Glutamatergic neuron (in vitro differentiated cells): Measurements from ENCODE around the gene EPHA3. TPM values are rescaled to one million over a fixed set of nuclear protein-coding genes. Genes with fewer than 3 reads are reported as not detected.

Source experiments
- DNase-seq: peaks from one replicate; pipeline ENCODE4 v3.0.0; 2022
- H3K27ac Mint-ChIP-seq: one replicate; pipeline ENCODE4 v1.8.0; 2020; ENCODE audit warnings: mild to moderate bottlenecking, mixed read lengths, inconsistent platforms; ENCODE audit not compliant: unreplicated experiment
- H3K27me3 Mint-ChIP-seq: one replicate; pipeline ENCODE4 v1.8.0; 2020; ENCODE audit warnings: mild to moderate bottlenecking, moderate library complexity, mixed read lengths, inconsistent platforms; ENCODE audit not compliant: unreplicated experiment
- H3K36me3 Mint-ChIP-seq: one replicate; pipeline ENCODE4 v1.8.0; 2020; ENCODE audit warnings: mild to moderate bottlenecking, mixed read lengths, inconsistent platforms; ENCODE audit not compliant: unreplicated experiment
- H3K4me1 Mint-ChIP-seq: one replicate; pipeline ENCODE4 v1.8.0; 2020; ENCODE audit warnings: mild to moderate bottlenecking, low read depth, mixed read lengths, inconsistent platforms; ENCODE audit not compliant: unreplicated experiment
- H3K4me3 Mint-ChIP-seq: one replicate; pipeline ENCODE4 v1.8.0; 2020; ENCODE audit warnings: mild to moderate bottlenecking, mixed read lengths, inconsistent platforms; ENCODE audit not compliant: unreplicated experiment
- H3K9me3 Mint-ChIP-seq: one replicate; pipeline ENCODE4 v1.8.0; 2020; ENCODE audit warnings: mild to moderate bottlenecking, moderate library complexity, mixed read lengths, inconsistent platforms; ENCODE audit not compliant: unreplicated experiment
- total RNA-seq: library from RNA; stranded (reverse); fragmentation: NEBNext Ultra II Directional; extraction: Animal tissue kit (Norgen Biotek cat#: 25700); gene quantifications from one replicate; pipeline ENCODE4 v1.2.1, GENCODE V29; 2021; ENCODE audit not compliant: unreplicated experiment
- TF ChIP-seq, protein P1 (sequence below): fragments of 200-600 bp; sonication (generic); IDR thresholded peaks from one replicate; pipeline ENCODE4 v1.5.0; 2021; ENCODE audit not compliant: partially characterized antibody, unreplicated experiment

Gene EPHA3
- total RNA-seq, 1 donor from 2014 or later = 9.9 TPM

DNA sequence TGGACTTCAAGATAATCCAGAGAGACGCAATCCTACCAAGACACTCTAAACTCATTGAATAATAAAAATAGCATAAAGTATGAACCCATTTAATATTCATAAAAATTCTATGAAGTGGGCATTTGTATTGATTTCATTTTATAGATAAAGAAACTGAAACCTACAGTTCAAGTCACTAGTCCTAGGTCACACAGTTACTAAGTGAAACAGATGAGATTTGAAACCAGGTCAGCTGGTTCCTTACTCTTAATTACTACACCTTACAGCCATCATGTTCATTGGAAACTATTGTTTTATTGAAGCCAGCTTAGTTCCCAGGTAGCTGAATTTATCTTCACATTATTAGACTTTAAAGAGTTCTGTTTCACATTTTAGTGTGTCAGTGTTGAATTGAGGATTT lies 158.7 kb downstream of the EPHA3 start:
- no peak overlapping the region for H3K4me3 Mint-ChIP-seq
- H3K27ac Mint-ChIP-seq = no peak overlapping the region
- peaks cover 4% of the 10 kb centered on the region for H3K9me3 Mint-ChIP-seq
- DNase-seq = no peak
- TF ChIP-seq, protein P1, sequence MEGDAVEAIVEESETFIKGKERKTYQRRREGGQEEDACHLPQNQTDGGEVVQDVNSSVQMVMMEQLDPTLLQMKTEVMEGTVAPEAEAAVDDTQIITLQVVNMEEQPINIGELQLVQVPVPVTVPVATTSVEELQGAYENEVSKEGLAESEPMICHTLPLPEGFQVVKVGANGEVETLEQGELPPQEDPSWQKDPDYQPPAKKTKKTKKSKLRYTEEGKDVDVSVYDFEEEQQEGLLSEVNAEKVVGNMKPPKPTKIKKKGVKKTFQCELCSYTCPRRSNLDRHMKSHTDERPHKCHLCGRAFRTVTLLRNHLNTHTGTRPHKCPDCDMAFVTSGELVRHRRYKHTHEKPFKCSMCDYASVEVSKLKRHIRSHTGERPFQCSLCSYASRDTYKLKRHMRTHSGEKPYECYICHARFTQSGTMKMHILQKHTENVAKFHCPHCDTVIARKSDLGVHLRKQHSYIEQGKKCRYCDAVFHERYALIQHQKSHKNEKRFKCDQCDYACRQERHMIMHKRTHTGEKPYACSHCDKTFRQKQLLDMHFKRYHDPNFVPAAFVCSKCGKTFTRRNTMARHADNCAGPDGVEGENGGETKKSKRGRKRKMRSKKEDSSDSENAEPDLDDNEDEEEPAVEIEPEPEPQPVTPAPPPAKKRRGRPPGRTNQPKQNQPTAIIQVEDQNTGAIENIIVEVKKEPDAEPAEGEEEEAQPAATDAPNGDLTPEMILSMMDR = no peak
- peaks cover 16% of the 10 kb centered on the region for H3K4me1 Mint-ChIP-seq
- H3K36me3 Mint-ChIP-seq = no peaks in the 10 kb centered on the region
- H3K27me3 Mint-ChIP-seq = peaks cover 5% of the 10 kb centered on the region

DNA sequence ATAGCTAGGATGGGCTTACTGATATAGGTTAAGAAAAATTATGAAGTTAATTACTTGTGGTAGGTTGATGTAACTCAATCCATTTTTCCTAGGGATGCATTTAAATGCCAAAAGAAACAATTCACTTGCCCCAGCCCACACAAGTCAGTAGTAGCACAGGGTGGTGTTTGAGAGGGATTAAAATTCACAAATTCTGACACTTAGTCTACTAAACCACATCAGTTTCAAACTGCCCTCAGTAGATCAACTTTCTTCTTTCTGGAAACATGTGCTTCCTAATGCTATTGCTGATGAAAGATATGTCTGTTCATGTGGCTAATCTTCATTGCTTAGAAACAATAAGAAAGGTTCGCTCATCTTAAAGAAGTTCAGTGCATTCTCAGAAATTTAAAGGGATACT lies 160.6 kb downstream of the EPHA3 start:
- peaks cover 4% of the 10 kb centered on the region for H3K27me3 Mint-ChIP-seq
- DNase-seq = no peak
- no peak overlapping the region for H3K27ac Mint-ChIP-seq
- peaks cover 9% of the 10 kb centered on the region for H3K4me1 Mint-ChIP-seq
- TF ChIP-seq, protein P1 = no peak
- H3K9me3 Mint-ChIP-seq = peaks cover 4% of the 10 kb centered on the region
- H3K4me3 Mint-ChIP-seq = no peak overlapping the region
- no peaks in the 10 kb centered on the region for H3K36me3 Mint-ChIP-seq

DNA sequence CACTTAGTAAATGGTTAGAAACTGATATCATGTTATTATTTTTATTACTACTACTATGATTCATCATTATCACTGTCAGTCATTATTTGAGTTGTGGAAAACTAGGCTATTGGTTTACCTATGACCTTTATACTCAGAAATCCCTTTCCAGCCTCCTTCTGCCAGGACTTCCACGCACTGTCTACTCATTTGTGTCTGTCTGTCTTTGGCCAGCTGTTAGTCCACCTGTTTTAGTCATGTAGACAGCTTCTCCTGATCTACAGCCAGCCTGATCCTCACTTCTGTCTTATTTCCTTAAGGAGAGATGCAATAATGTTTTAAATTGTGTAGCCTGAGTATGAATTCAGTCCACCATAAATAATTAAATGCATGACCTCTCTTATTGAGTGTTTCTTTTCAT lies 162.8 kb downstream of the EPHA3 start:
- peaks cover 3% of the 10 kb centered on the region for H3K9me3 Mint-ChIP-seq
- H3K27ac Mint-ChIP-seq = peak overlapping the region; percentile 13
- TF ChIP-seq, protein P1 = no peak
- peaks cover 3% of the 10 kb centered on the region for H3K27me3 Mint-ChIP-seq
- H3K4me1 Mint-ChIP-seq = peaks cover 8% of the 10 kb centered on the region
- no peak for DNase-seq
- H3K36me3 Mint-ChIP-seq = no peaks in the 10 kb centered on the region
- H3K4me3 Mint-ChIP-seq = no peak overlapping the region

DNA sequence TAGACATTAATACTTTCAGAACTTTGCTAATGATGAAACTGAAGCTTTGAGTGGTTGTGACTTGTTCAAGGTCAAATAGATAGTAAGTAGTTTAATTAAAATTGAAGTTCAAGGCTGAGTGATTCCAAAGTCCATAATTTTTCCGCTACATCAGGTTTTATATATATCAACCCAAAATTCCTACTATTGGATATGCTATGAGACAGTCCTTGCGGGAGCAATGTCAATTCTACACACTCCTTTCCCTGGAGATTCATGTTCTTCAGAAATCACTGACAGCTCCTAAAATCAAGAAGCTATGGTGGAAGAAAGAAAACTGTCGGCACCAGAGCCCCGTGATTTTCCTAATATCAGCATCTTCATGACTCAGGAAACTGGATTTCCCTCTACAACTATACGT lies 167.6 kb downstream of the EPHA3 start:
- Mint-ChIP-seq H3K27me3 (peaks cover 3% of the 10 kb centered on the region), H3K27ac (no peak overlapping the region), H3K36me3 (no peaks in the 10 kb centered on the region), H3K4me1 (peaks cover 6% of the 10 kb centered on the region), H3K9me3 (peaks cover 3% of the 10 kb centered on the region), H3K4me3 (no peak overlapping the region)
- no peak for DNase-seq
- TF ChIP-seq, protein P1 = no peak

DNA sequence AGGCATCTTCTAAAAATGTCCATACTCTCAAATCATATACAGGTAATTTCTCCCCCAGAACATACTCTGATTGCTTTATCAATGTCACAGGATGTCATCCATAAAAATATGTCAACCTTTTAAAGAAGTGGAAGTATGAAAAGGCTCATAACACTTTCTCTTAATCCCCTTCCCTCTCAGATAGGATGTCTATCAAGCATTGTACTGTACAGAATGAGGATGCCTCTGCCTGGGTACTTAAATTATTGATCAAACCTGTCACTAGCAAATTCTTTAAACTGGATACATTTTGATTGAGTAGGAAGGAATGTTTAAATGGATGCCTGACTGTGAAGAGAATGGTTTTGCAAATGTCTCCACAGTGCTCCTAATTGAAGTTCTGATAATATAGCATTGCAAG lies 168.7 kb downstream of the EPHA3 start:
- Mint-ChIP-seq H3K27me3 (no peaks in the 10 kb centered on the region), H3K9me3 (no peaks in the 10 kb centered on the region), H3K36me3 (no peaks in the 10 kb centered on the region), H3K27ac (no peak overlapping the region), H3K4me1 (no peaks in the 10 kb centered on the region), H3K4me3 (no peak overlapping the region)
- DNase-seq = no peak
- TF ChIP-seq, protein P1 = no peak
